ENCODE data around the gene ARHGEF1. TPM values are rescaled to one million over a fixed set of nuclear protein-coding genes. Genes with fewer than 3 reads are reported as not detected.

Gene ARHGEF1
- total RNA-seq, 4 donors from 2014 or later = 12.1 to 21.6 (median 15.5) TPM

GRCh38 chr19:41844601-41845000 is 38.4 kb upstream of the ARHGEF1 start, which contains the start of gene LYPD4:
LYPD4 (minus strand) TSS chr19:41844683; CDS start chr19:41839285, 5,398 bp downstream.
- Histone ChIP-seq H3K9me3 (no peaks in the 10 kb centered on the region), H3K27ac (no peak within 1 kb of the TSS), H3K4me1 (no peaks in the 10 kb centered on the region), H3K4me3 (no peak within 1 kb of the TSS), H3K27me3 (peaks cover 0 to 6% (median 0%) of the 10 kb centered on the region in 3 donors), H3K36me3 (no peaks in the 10 kb centered on the region)
- DNase-seq (no peak), ATAC-seq (no peak)
- TF ChIP-seq CTCF (IDR thresholded peaks at IDR 0.05 in 4 of 5, conservative IDR thresholded peaks at IDR 0.05 in 1 of 5) = no peak
- TF ChIP-seq POLR2A (IDR thresholded peaks at IDR 0.05) = no peak
- intact Hi-C loops (cut with DNase I; ENCODE audit: low total_unique reads) (no loop called here), in situ Hi-C loops (cut with MboI; ENCODE audit: low sequenced_read_pairs in 4 of 4) (no loop called here)

GRCh38 chr19:41845001-41845050 is 38.2 kb upstream of the ARHGEF1 start, which contains the start of gene DMRTC2:
DMRTC2 (plus strand) TSS chr19:41845042; CDS start chr19:41847429, 2,387 bp downstream.
- H3K27ac ChIP-seq = no peak within 1 kb of the TSS
- H3K4me1 ChIP-seq = no peaks in the 10 kb centered on the region
- intact Hi-C loops (cut with DNase I; ENCODE audit: low total_unique reads) = no loop called here
- no peak for ATAC-seq
- in situ Hi-C loops (cut with MboI; ENCODE audit: low sequenced_read_pairs in 4 of 4) = no loop called here
- no peaks in the 10 kb centered on the region for H3K9me3 ChIP-seq
- no peak for DNase-seq
- TF ChIP-seq CTCF (IDR thresholded peaks at IDR 0.05 in 4 of 5, conservative IDR thresholded peaks at IDR 0.05 in 1 of 5) = no peak
- TF ChIP-seq POLR2A (IDR thresholded peaks at IDR 0.05) = no peak
- H3K4me3 ChIP-seq = no peak within 1 kb of the TSS
- H3K27me3 ChIP-seq = peaks cover 0 to 6% (median 0%) of the 10 kb centered on the region in 3 donors
- no peaks in the 10 kb centered on the region for H3K36me3 ChIP-seq

GRCh38 chr19:41845051-41845590 is 37.9 kb upstream of the ARHGEF1 start:
- TF ChIP-seq POLR2A (IDR thresholded peaks at IDR 0.05) = no peak
- no peak for TF ChIP-seq CTCF (IDR thresholded peaks at IDR 0.05 in 4 of 5, conservative IDR thresholded peaks at IDR 0.05 in 1 of 5)
- no peak for ATAC-seq

GRCh38 chr19:41847351-41848105 is 35.5 kb upstream of the ARHGEF1 start:
- Histone ChIP-seq H3K36me3 (no peaks in the 10 kb centered on the region), H3K4me3 (no peak overlapping the region), H3K4me1 (no peaks in the 10 kb centered on the region), H3K9me3 (no peaks in the 10 kb centered on the region), H3K27ac (no peak overlapping the region), H3K27me3 (peaks cover 0 to 3% (median 0%) of the 10 kb centered on the region in 3 donors)
- in situ Hi-C loops (cut with MboI; ENCODE audit: low sequenced_read_pairs in 4 of 4) (no loop called here), intact Hi-C loops (cut with DNase I; ENCODE audit: low total_unique reads) (no loop called here)
- DNase-seq (no peak), ATAC-seq (no peak)
- TF ChIP-seq POLR2A (IDR thresholded peaks at IDR 0.05) = no peak
- no peak for TF ChIP-seq CTCF (IDR thresholded peaks at IDR 0.05 in 4 of 5, conservative IDR thresholded peaks at IDR 0.05 in 1 of 5)

More at GRCh38 chr19:41845051-41845590, 37.9 kb upstream of the ARHGEF1 start:
- intact Hi-C loops (cut with DNase I; ENCODE audit: low total_unique reads) = no loop called here
- no peak overlapping the region for H3K27ac ChIP-seq
- no peak overlapping the region for H3K4me3 ChIP-seq
- in situ Hi-C loops (cut with MboI; ENCODE audit: low sequenced_read_pairs in 4 of 4) = no loop called here
- H3K27me3 ChIP-seq = peaks cover 0 to 6% (median 0%) of the 10 kb centered on the region in 3 donors
- no peaks in the 10 kb centered on the region for H3K4me1 ChIP-seq
- no peak for DNase-seq
- H3K36me3 ChIP-seq = no peaks in the 10 kb centered on the region
- no peaks in the 10 kb centered on the region for H3K9me3 ChIP-seq
